NCI-H510A (cell line): ENCODE results near the gene CHAF1A.

Source experiments
- DNase-seq: peaks from one replicate; lab custom pipeline; 2025; lab: John Stamatoyannopoulos, UW

Gene CHAF1A

GRCh38 chr19:4405977-4406376, 3.5 kb downstream of the CHAF1A start:
- DNase-seq: no peak

GRCh38 chr19:4406626-4407025, 4.2 kb downstream of the CHAF1A start:
- DNase-seq: no peak

DNA sequence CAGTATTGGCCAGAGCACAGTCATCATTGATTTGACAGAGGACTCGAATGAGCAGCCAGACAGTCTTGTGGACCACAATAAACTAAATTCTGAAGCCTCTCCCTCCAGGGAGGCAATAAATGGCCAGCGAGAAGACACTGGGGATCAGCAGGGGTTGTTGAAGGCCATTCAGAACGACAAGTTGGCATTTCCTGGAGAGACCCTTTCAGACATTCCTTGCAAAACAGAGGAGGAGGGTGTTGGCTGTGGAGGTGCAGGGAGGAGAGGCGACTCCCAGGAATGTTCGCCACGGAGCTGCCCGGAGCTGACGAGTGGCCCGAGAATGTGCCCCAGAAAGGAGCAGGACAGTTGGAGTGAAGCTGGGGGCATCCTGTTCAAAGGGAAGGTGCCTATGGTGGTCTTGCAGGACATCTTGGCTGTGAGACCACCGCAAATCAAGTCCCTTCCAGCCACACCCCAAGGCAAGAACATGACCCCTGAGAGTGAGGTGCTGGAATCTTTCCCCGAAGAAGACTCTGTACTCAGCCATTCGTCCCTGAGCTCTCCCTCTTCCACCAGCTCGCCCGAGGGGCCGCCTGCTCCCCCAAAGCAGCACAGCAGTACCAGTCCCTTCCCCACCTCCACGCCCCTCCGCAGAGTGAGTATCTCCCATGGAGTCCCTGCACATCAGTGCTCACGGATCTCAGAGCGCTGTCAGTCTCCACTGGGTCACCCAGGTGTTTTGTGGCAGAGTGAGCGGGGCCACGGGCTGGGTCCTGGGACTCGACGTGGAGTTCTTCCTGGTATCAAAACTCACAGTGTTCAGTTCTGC, 6.9 kb downstream of the CHAF1A start:
- no peak for DNase-seq

GRCh38 chr19:4413588-4413987, 11.1 kb downstream of the CHAF1A start:
- DNase-seq: no peak

DNA sequence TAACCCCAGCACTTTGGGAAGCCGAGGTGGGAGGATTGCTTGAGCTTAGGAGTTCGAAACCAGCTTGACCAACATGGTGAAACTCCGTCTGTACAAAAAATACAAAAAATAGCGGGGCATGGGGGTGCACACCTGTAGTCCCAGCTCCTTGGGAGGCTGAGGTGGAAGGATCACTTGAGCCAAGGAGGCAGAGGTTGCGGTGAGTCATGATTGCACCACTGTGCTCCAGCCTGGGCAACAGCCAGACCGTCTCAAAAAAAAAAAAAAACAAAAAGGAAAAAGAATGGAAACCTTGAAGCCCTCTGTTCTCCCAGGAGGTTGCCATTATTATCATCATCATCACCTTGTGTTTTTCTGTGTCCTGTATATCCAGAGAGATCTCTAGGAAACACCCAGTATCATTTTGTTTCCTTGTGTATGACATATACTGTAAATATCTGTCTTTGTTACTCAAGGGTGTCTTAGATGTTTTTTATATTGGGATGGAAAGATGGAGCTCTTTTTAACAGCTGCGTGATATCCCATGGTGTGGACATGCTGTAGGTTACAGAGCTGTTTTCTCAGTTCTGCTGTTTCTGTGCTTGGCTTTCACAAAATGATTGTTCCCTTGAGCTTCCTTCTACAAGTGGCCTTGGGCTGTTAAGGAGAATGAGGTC, 11.8 kb downstream of the CHAF1A start:
- no peak for DNase-seq

GRCh38 chr19:4414800-4415321, 12.4 kb downstream of the CHAF1A start:
- DNase-seq: no peak

GRCh38 chr19:4415352-4415751, 12.9 kb downstream of the CHAF1A start:
- DNase-seq: no peak

- no peak for DNase-seq
Measured at GRCh38 chr19:4416268-4416667, 13.8 kb downstream of the CHAF1A start.

- no peak for DNase-seq
Measured at GRCh38 chr19:4423416-4424126, 21.1 kb downstream of the CHAF1A start.

- DNase-seq: no peak
Measured at GRCh38 chr19:4425537-4425936, 23.1 kb downstream of the CHAF1A start.

DNA sequence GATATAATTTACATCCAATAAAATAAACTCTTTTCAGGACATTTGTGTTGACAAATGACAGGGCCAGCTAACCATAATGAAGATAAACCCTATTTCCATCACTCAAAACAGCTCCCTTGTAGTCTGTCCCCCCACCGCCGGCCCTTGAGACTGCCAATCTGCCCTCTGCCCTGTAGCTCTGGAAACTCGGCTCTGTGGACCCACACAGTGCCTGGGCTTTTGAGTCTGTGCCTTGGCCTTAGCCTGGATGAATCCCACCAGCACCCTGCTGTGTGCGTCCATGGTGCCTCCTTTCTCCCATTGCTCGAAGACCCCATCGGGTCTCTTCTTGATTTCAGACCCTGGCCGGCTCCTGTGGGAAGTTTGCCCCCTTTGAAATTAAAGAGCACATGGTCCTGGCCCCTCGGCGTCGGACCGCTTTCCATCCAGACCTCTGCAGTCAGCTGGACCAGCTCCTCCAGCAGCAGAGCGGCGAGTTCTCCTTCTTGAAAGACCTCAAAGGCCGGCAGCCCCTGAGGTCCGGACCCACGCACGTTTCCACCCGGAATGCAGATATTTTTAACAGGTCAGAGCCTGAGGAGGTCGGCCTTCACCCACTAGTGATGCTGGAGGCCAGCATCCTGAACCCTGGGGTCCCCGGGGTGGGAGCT, 26.0 kb downstream of the CHAF1A start:
- no peak for DNase-seq

DNA sequence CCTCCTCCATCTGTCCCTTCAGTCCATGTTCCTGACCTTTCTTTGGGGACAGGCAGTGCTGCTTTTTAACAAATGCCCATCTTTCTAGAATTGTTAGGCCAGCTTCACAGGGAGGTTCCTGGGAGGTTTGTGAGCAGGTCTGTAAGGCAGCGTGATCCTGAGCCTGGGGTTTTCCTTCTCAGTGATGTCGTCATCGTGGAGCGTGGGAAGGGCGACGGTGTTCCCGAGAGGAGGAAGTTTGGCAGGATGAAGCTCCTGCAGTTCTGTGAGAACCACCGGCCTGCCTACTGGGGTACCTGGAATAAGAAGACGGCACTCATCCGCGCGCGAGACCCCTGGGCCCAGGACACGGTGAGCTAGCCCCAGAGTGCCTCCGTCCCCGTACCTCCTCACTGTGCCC, 26.8 kb downstream of the CHAF1A start:
- DNase-seq: no peak

GRCh38 chr19:4429771-4430171, 27.3 kb downstream of the CHAF1A start:
- DNase-seq: no peak

DNA sequence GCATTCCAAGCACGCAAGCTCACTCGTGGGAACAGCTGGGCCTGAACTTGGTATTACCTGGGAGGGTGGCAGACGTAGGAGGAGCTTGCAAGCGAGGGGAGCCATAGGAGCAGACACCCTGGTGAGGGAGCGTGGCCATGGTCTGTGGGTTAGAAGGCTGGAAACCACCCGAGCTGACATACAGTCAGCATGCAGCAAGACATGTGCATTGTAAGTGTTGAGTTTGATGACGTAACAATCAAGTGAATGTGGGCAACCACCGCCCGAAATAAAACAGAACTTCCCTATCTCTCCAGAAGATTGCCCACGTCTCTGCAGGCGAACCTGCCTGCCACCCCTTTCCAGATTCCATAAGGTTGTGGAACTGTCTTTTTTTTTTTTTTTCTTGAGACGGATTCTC, 28.3 kb downstream of the CHAF1A start:
- no peak for DNase-seq

DNA sequence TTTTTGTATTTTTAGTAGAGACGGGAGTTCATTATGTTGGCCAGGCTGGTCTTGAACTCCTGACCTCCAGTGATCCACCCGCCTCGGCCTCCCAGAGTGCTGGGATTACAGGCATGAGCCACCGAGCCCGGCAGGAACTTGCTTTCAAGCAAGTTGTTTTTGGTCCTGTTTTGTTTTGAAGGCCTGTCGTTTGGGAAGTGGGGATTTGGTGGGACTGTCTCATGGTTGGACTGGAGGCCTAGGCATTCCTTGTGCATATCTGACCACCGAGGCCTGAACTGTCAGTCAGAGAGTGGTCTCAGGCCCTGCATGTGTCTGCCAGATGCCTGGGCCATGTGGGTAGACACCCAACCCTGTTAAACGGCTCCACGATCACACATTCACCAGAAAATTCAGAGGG, 28.9 kb downstream of the CHAF1A start:
- no peak for DNase-seq

DNA sequence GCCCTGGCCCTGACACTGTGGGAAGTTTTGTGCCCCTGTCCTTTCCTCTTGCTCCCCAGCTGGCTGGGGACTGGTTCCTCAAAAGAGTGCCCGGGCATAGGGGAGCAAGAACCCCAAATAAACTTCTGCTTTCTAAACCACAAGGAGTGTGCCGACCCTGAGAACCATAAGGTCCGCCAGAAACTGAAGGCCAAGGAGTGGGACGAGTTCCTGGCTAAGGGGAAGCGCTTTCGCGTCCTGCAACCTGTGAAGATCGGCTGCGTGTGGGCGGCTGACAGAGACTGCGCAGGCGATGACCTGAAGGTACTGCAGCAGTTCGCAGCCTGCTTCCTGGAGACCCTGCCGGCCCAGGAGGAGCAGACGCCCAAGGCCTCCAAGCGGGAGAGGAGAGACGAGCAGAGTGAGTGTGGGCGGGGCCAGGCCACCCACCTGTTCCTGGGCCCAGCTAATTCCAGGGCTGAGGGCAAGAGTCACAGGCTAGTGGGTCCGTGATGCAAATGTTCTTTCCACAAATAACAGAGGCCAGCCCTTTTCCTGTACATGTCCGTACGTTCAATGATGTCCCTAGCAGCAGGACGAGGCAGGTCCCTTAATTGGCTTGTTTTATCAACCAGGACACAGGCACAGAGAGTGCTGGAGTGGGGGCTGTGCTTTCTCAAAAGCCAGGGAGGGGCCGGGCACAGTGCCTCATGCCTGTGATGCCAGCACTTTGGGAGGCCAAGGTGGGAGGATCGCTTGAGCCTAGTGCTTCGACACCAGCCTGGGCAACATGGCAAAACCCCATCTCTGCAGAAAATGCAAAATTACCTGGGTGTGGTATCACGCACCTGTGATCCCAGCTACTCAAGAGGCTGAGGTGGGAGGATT, 29.6 kb downstream of the CHAF1A start:
- no peak for DNase-seq

- no peak for DNase-seq
Measured at GRCh38 chr19:4432918-4433506, 30.6 kb downstream of the CHAF1A start.

- DNase-seq: no peak
Measured at GRCh38 chr19:4434391-4434790, 32.0 kb downstream of the CHAF1A start.

DNA sequence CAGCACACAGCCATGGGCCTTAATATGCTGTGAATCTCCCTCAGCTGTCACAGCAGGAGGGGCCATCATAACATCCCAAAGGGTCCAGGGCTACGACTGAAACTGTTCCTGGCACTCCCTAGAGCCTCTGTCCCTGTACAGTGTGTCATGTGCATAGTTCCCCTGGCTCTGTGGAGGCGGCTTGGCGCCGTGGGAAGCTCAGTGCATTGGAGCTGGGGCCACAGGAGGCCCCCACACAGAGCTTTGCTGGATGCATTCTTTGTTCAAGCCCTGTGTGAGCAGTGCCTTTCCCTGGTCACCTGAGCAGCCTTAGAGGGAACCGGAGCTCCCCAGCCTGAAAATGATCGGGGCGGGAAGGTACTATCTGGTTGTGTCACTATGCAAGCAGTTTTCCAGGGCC, 33.8 kb downstream of the CHAF1A start:
- DNase-seq: no peak

DNA sequence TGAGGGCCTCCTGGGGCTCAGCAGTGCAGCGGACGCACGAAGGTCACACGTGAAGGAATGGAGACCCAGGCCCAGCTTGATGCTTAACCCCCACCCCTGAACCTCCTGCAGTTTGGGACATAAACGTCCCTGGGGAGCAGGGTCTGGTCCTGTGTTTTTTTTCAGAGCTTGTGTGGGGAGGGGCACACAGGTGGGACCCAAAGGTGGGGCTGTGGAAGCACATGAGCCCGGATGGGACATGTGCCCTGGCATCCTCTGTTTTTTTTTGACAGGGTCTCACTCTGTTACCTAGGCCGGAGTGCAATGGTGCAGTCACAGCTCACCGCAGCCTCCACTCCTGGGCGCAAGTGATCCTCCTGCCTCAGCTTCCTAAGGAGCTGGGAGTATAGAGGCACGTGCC, 34.7 kb downstream of the CHAF1A start:
- DNase-seq: no peak

GRCh38 chr19:4439243-4439642, 36.8 kb downstream of the CHAF1A start:
- DNase-seq: no peak
